ENCODE data around the gene RIMBP2. TPM values are rescaled to one million over a fixed set of nuclear protein-coding genes. Genes with fewer than 3 reads are reported as not detected.

RIMBP2 gene
- total and polyA plus RNA-seq, 8 donors = 0.42 to 19.0 (median 16.1) TPM

DNA sequence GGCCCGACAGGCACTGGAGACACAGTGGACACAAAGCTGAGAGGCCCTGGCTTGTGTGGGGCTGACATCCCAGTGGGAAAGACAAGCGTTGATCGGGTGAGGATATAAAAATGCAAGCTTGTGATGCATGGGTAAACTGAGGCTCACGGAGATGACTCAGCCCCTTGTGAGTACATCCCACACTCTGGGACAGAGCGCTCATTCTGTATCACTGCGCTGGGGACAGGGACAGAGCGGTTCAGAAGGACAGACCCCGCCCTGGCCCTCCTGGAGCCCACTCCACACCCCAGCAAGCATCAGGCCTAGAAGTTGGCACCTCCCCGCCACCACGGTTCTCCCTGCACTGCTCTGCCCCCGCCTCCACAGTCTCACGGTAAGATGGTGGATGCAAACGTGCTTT is 222.1 kb downstream of the RIMBP2 start:
- DNase-seq (no peak), ATAC-seq (no peak)
- intact Hi-C loops (cut with DNase I) = no loop called here
- Histone ChIP-seq H3K27me3 (peaks cover 0 to 16% of the 10 kb centered on the region in 2 donors), H3K27ac (no peak overlapping the region), H3K4me1 (no peaks in the 10 kb centered on the region), H3K36me3 (no peaks in the 10 kb centered on the region), H3K4me3 (no peak overlapping the region), H3K9me3 (no peaks in the 10 kb centered on the region)
- TF ChIP-seq, protein P1, sequence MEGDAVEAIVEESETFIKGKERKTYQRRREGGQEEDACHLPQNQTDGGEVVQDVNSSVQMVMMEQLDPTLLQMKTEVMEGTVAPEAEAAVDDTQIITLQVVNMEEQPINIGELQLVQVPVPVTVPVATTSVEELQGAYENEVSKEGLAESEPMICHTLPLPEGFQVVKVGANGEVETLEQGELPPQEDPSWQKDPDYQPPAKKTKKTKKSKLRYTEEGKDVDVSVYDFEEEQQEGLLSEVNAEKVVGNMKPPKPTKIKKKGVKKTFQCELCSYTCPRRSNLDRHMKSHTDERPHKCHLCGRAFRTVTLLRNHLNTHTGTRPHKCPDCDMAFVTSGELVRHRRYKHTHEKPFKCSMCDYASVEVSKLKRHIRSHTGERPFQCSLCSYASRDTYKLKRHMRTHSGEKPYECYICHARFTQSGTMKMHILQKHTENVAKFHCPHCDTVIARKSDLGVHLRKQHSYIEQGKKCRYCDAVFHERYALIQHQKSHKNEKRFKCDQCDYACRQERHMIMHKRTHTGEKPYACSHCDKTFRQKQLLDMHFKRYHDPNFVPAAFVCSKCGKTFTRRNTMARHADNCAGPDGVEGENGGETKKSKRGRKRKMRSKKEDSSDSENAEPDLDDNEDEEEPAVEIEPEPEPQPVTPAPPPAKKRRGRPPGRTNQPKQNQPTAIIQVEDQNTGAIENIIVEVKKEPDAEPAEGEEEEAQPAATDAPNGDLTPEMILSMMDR (IDR thresholded peaks at IDR 0.05) = no peak

DNA sequence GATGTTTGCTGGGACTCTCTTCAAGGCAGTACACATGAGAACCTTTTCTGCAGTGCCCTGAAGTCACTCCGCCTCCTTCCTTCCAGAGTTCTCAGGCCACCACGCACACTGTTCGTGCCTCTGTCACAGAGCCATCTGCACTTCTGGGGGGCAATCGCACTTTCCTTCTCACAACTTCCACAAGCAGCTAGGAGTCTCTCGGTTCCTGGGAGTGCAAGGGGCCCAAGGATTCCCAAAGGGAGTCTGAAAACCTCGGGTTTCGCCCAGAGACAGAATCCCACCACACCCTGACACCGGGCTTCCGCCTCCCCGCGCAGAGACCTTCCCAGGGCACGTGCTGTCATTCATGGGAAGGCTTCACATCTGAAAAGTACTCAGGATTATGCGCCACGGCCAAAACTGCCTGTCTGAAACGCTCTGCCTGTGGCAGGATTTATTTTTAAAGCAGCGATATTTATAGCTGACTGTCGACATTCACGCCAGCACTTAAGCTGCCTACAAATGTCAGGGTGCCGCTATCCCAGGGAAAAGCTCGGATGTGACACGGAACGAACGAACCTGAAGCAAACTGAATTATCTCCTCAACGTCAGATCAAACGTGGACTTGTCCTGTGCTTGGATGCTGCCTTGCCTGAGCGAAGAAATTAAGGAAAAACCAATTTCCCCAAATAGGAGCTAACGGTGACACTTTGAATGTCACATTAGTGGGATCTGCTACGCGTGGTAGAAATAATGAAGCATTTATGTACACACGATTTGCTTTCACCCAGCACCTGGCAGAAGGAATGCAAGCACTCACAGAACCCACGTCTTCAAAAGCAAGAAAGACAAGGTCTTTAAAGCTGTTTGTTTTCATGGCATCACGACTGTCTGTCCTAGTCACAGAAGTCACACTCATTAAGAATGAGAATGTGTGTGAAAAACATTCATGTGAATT is 224.4 kb downstream of the RIMBP2 start:
- no peaks in the 10 kb centered on the region for H3K9me3 ChIP-seq
- DNase-seq (no peak), ATAC-seq (no peak)
- no peaks in the 10 kb centered on the region for H3K4me1 ChIP-seq
- peaks cover 0 to 36% of the 10 kb centered on the region in 2 donors for H3K27me3 ChIP-seq
- TF ChIP-seq, protein P1 (IDR thresholded peaks at IDR 0.05) = no peak
- H3K27ac ChIP-seq = no peak overlapping the region
- H3K4me3 ChIP-seq = no peak overlapping the region
- H3K36me3 ChIP-seq = no peaks in the 10 kb centered on the region
- intact Hi-C loops (cut with DNase I) = no loop called here

GRCh38 chr12:130490674-130491073 is 225.4 kb downstream of the RIMBP2 start:
- no peak overlapping the region for H3K4me3 ChIP-seq
- H3K27ac ChIP-seq = no peak overlapping the region
- peaks cover 0 to 39% of the 10 kb centered on the region in 2 donors for H3K27me3 ChIP-seq
- intact Hi-C loops (cut with DNase I) = no loop called here
- TF ChIP-seq, protein P1 (IDR thresholded peaks at IDR 0.05) = no peak
- DNase-seq = no peak
- H3K4me1 ChIP-seq = no peaks in the 10 kb centered on the region
- ATAC-seq = no peak
- H3K9me3 ChIP-seq = no peaks in the 10 kb centered on the region
- no peaks in the 10 kb centered on the region for H3K36me3 ChIP-seq

DNA sequence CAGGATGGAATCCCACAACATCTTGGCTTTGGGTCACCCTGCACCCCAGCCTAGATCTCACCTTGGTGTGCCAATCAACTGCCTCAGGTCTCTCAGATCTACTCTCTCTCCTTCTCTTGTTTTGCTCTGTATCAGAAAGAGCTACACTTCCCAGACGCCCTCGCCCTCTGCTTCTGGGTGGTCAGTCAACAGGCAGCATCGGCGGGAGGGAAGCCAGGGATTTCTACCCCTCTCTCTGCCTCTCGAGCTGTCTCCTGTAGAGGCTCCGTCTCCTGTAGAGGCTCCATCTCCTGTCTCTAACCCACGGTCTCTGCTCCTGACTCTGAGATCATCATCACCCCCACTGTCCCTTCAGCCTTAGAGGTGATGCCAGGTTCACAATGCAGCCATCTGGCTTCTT is 226.8 kb downstream of the RIMBP2 start:
- no peak overlapping the region for H3K27ac ChIP-seq
- no peaks in the 10 kb centered on the region for H3K4me1 ChIP-seq
- peaks cover 0 to 39% of the 10 kb centered on the region in 2 donors for H3K27me3 ChIP-seq
- ATAC-seq (no peak), DNase-seq (peak in 1 of 4 donors; percentile 25)
- intact Hi-C loops (cut with DNase I) = no loop called here
- TF ChIP-seq, protein P1 (IDR thresholded peaks at IDR 0.05) = no peak
- H3K4me3 ChIP-seq = no peak overlapping the region
- H3K9me3 ChIP-seq = no peaks in the 10 kb centered on the region
- H3K36me3 ChIP-seq = no peaks in the 10 kb centered on the region

- no peaks in the 10 kb centered on the region for H3K4me1 ChIP-seq
- H3K9me3 ChIP-seq = no peaks in the 10 kb centered on the region
- H3K27ac ChIP-seq = no peak overlapping the region
- DNase-seq = no peak
- H3K36me3 ChIP-seq = no peaks in the 10 kb centered on the region
- peaks cover 0 to 39% of the 10 kb centered on the region in 2 donors for H3K27me3 ChIP-seq
- TF ChIP-seq, protein P1 (IDR thresholded peaks at IDR 0.05) = no peak
- ATAC-seq = no peak
- intact Hi-C loops (cut with DNase I) = no loop called here
- no peak overlapping the region for H3K4me3 ChIP-seq
Observed at GRCh38 chr12:130488358-130488710, 227.8 kb downstream of the RIMBP2 start.
